IMR-90 (cell line): ENCODE data around the gene MOB3B. TPM values are rescaled to one million over a fixed set of nuclear protein-coding genes. Genes with fewer than 3 reads are reported as not detected.
"Not testable (repeated sequence)": the region's sequence is repeated elsewhere in the genome, so short reads cannot be mapped to it uniquely, and the experiment has no call there.

Experiments
- ATAC-seq: fragments of 200-7000 bp; cut with Tn5 transposase; 2 replicates; pipeline ENCODE4 v1.9.1; 2020; ENCODE audit warnings: low read depth, mild to moderate bottlenecking, moderate library complexity
- BruUV-seq: library from RNA; stranded (reverse); fragments of 400-500 nt; replicated peaks from 2 replicates; lab custom pipeline; 2021; lab: Mats Ljungman, UMichigan
- CTCF ChIA-PET: fragments of 300-600 bp; formaldehyde crosslinking; extraction: SDS; loops from one replicate; lab custom pipeline; 2021; ENCODE audit warnings: antibody characterized with exemption; lab: Yijun Ruan, JAX
- POLR2A ChIA-PET: fragments of 300-600 bp; sonication (Branson Sonifier 250); formaldehyde crosslinking; loops from one replicate; lab custom pipeline; 2022; ENCODE audit warnings: antibody characterized with exemption; ENCODE audit not compliant: unreplicated experiment; lab: Charles Lee
- DNase-seq: peaks from one replicate; pipeline ENCODE4 v3.0.0; 2013
- H2AFZ ChIP-seq: replicated peaks from 2 replicates; pipeline ENCODE3; 2013; ENCODE audit warnings: low read length, mild to moderate bottlenecking; ENCODE audit not compliant: poor library complexity
- H2AK5ac ChIP-seq: 2 replicates; pipeline ENCODE4 v1.6.1; 2013; ENCODE audit warnings: low read depth, low read length, inconsistent platforms
- H2AK9ac ChIP-seq: replicated peaks from 2 replicates; pipeline ENCODE3; 2013; ENCODE audit warnings: mild to moderate bottlenecking, low read depth, low read length, moderate library complexity; ENCODE audit not compliant: poor library complexity
- H2BK120ac ChIP-seq: 2 replicates; pipeline ENCODE4 v1.6.1; 2013; ENCODE audit warnings: low read depth, low read length, inconsistent platforms
- H2BK15ac ChIP-seq: 3 replicates; pipeline ENCODE4 v1.6.1; 2013; ENCODE audit warnings: low read depth, low read length, inconsistent platforms
- H2BK20ac ChIP-seq: 2 replicates; pipeline ENCODE4 v1.6.1; 2013; ENCODE audit warnings: low read depth, mild to moderate bottlenecking, inconsistent platforms, low read length, moderate library complexity
- H2BK5ac ChIP-seq: 2 replicates; pipeline ENCODE4 v1.6.1; 2013; ENCODE audit warnings: mild to moderate bottlenecking, low read depth, low read length, inconsistent platforms; ENCODE audit not compliant: poor library complexity, severe bottlenecking
- H3K14ac ChIP-seq: replicated peaks from 2 replicates; pipeline ENCODE4 v1.6.1; 2013; ENCODE audit warnings: low read depth, low read length, inconsistent platforms
- H3K18ac ChIP-seq: 2 replicates; pipeline ENCODE4 v1.6.1; 2013; ENCODE audit warnings: low read depth, low read length, control low read depth
- H3K23ac ChIP-seq: 2 replicates; pipeline ENCODE4 v1.6.1; 2013; ENCODE audit warnings: low read depth, low read length, inconsistent platforms
- H3K27ac ChIP-seq: 2 replicates; pipeline ENCODE4 v1.5.1; 2013; ENCODE audit warnings: mild to moderate bottlenecking, control low read depth, low read length; ENCODE audit not compliant: insufficient read depth
- H3K27me3 ChIP-seq: 2 replicates; pipeline ENCODE4 v1.6.1; 2013; ENCODE audit warnings: low read length; ENCODE audit not compliant: control insufficient read depth, insufficient read depth
- H3K36me3 ChIP-seq: 2 replicates; pipeline ENCODE4 v1.6.1; 2013; ENCODE audit warnings: low read length, mixed read lengths; ENCODE audit not compliant: control insufficient read depth, insufficient read depth
- H3K4ac ChIP-seq: 2 replicates; pipeline ENCODE4 v1.6.1; 2013; ENCODE audit warnings: low read depth, low read length, inconsistent platforms
- H3K4me1 ChIP-seq: 2 replicates; pipeline ENCODE4 v1.6.1; 2013; ENCODE audit warnings: low read length, mixed read lengths; ENCODE audit not compliant: control insufficient read depth, insufficient read depth
- H3K4me2 ChIP-seq: 2 replicates; pipeline ENCODE4 v1.6.1; 2013; ENCODE audit warnings: low read depth, mild to moderate bottlenecking, control low read depth, low read length, moderate library complexity
- H3K4me3 ChIP-seq: 2 replicates; pipeline ENCODE4 v1.5.1; 2013; ENCODE audit warnings: low read depth, mild to moderate bottlenecking, control low read depth, low read length, moderate library complexity; ENCODE audit not compliant: insufficient read depth
- H3K56ac ChIP-seq: 2 replicates; pipeline ENCODE4 v1.6.1; 2013; ENCODE audit warnings: low read length, inconsistent platforms; ENCODE audit not compliant: insufficient read depth; ENCODE audit errors: extremely low read depth
- H3K79me1 ChIP-seq, 2 experiments: 2 replicates each; pipeline ENCODE4 v1.6.1; 2013; ENCODE audit warnings: low read length in 2 of 2, inconsistent platforms in 1 of 2, low read depth in 1 of 2
- H3K9ac ChIP-seq: 2 replicates; pipeline ENCODE4 v1.6.1; 2013; ENCODE audit warnings: low read depth, low read length, control low read depth
- H3K9me1 ChIP-seq: 2 replicates; pipeline ENCODE4 v1.6.1; 2013; ENCODE audit warnings: low read length, inconsistent platforms; ENCODE audit not compliant: insufficient read depth
- H3K9me3 ChIP-seq: 2 replicates; pipeline ENCODE4 v1.6.1; 2013; ENCODE audit warnings: low read length; ENCODE audit not compliant: control insufficient read depth, insufficient read depth
- H4K20me1 ChIP-seq: 2 replicates; pipeline ENCODE4 v1.6.1; 2013; ENCODE audit warnings: low read length, inconsistent platforms; ENCODE audit not compliant: insufficient read depth
- H4K5ac ChIP-seq: 2 replicates; pipeline ENCODE4 v1.6.1; 2013; ENCODE audit warnings: mild to moderate bottlenecking, low read depth, low read length, control low read depth
- H4K8ac ChIP-seq, 2 experiments: 2 replicates each; pipeline ENCODE4 v1.6.1; 2013; ENCODE audit warnings: low read depth in 2 of 2, low read length in 2 of 2, control low read depth in 1 of 2, inconsistent platforms in 1 of 2
- H4K91ac ChIP-seq: 2 replicates; pipeline ENCODE4 v1.6.1; 2013; ENCODE audit warnings: low read depth, low read length, inconsistent platforms; ENCODE audit not compliant: insufficient read depth
- WGBS, 2 experiments: methylation state at CpG; one replicate each; pipeline versions ENCODE4 v1.1.5 to v1.1.7; 2013; ENCODE audit warnings: missing lambda C conversion rate in 2 of 2; ENCODE audit not compliant: insufficient read length in 1 of 2; ENCODE audit errors: extremely low coverage in 2 of 2; 5-methylcytosine and 5-hydroxymethylcytosine counted together
- dilution Hi-C: fragments of 300-500 bp; cut with HindIII; formaldehyde crosslinking; loops from one replicate; pipeline ENCODE4 v1.14.3; 2018; ENCODE audit warnings: low sequenced_read_pairs; ENCODE audit not compliant: unreplicated experiment
- in situ Hi-C: fragments of 300-500 bp; cut with MboI; formaldehyde crosslinking; loops from 3 replicates; pipeline ENCODE4 v1.14.3; 2019; ENCODE audit warnings: low sequenced_read_pairs, inconsistent platforms, mixed read lengths
- intact Hi-C: fragments of 100-400 bp; cut with micrococcal nuclease; formaldehyde crosslinking; loops from 2 replicates; pipeline ENCODE4 v1.10.0; 2022
- polyA plus RNA-seq, 3 experiments: library from polyadenylated mRNA; depleted of rRNA; stranded (reverse); fragments of >200 nt; gene quantifications; 2 replicates each; pipeline ENCODE4 v1.2.3, GENCODE V29; 2012; ENCODE audit warnings: low replicate concordance in 1 of 3
- total RNA-seq: library from RNA; depleted of rRNA; stranded (reverse); fragments of >200 nt; gene quantifications from 2 replicates; pipeline ENCODE4 v1.2.3, GENCODE V29; 2012

MOB3B gene
- total and polyA plus RNA-seq, 2 of the 4 experiments (the other 2 are of a cell fraction) = under 0.01 to 0.02 TPM

DNA sequence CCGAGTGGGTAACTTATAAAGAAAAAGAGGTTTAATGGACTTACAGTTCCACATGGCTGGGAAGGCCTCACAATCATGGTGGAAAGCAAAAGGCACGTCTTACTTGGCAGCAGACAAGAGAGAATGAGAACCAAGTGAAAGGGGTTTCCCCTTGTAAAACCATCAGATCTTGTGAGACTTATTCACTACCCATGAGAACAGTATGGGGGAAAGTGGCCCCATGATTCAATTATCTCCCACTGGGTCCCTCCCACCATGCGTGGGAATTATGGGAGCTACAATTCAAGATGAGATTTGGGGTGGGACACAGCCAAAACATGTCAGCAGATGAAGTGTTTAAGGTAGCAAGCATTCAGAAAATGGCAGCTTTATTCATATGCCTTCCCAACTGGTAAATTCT is 81.3 kb downstream of the MOB3B start:
- H3K4me2 ChIP-seq, H4K8ac ChIP-seq, H3K4me1 ChIP-seq, H3K9me1 ChIP-seq, H3K4ac ChIP-seq, H3K79me1 ChIP-seq, H3K14ac ChIP-seq, H3K36me3 ChIP-seq, H2BK5ac ChIP-seq, in situ Hi-C loops, CTCF ChIA-PET, H4K91ac ChIP-seq, H3K4me3 ChIP-seq, H3K9me3 ChIP-seq, H3K23ac ChIP-seq, POLR2A ChIA-PET, H3K9ac ChIP-seq, H2AK9ac ChIP-seq, H3K56ac ChIP-seq, ATAC-seq, H2AFZ ChIP-seq, H3K27me3 ChIP-seq, H3K27ac ChIP-seq, dilution Hi-C loops, H2BK20ac ChIP-seq, BruUV-seq, H3K18ac ChIP-seq, H4K20me1 ChIP-seq, intact Hi-C loops, H4K5ac ChIP-seq, H2AK5ac ChIP-seq, H2BK15ac ChIP-seq, H2BK120ac ChIP-seq, DNase-seq: not testable (repeated sequence)
- no CpG with 5 or more reads among the region's 3 CpGs for WGBS, 2 experiments
